Islet precursor cell (in vitro differentiated cells): Measurements from ENCODE around the gene GIT1.

Source experiments
- DNase-seq: peaks from one replicate; pipeline ENCODE4 v3.0.0-alpha.2; 2018

Gene GIT1

GRCh38 chr17:29589524-29590410, at the start of gene GIT1:
Gene GIT1, minus strand, starts transcription at chr17:29589648. Its CDS starts 270 bp downstream, at chr17:29589378.
- peak; percentile 92 for DNase-seq

GRCh38 chr17:29633886-29634285, 44.4 kb upstream of the GIT1 start:
- DNase-seq, result no peak

- DNase-seq, result no peak
Observed at GRCh38 chr17:29630630-29631193, 41.3 kb upstream of the GIT1 start.

GRCh38 chr17:29629839-29630238, 40.4 kb upstream of the GIT1 start:
- no peak for DNase-seq

- DNase-seq, result no peak
Observed at GRCh38 chr17:29628644-29629043, 39.2 kb upstream of the GIT1 start.

- no peak for DNase-seq
Observed at GRCh38 chr17:29627951-29628350, 38.5 kb upstream of the GIT1 start.

- DNase-seq, result no peak
Observed at GRCh38 chr17:29625037-29625750, 35.7 kb upstream of the GIT1 start.

GRCh38 chr17:29624586-29624985, 35.1 kb upstream of the GIT1 start:
- DNase-seq, result no peak

- DNase-seq, result no peak
Observed at GRCh38 chr17:29623283-29623647, 33.8 kb upstream of the GIT1 start.

- peak; percentile 91 for DNase-seq
Observed at GRCh38 chr17:29622337-29623282, 33.2 kb upstream of the GIT1 start, which contains the start of gene CORO6. Gene CORO6, minus strand, starts transcription at chr17:29622912. Its CDS starts 1,491 bp downstream, at chr17:29621421.

- no peak for DNase-seq
Observed at GRCh38 chr17:29621751-29622194, 32.3 kb upstream of the GIT1 start.

- no peak for DNase-seq
Observed at GRCh38 chr17:29620779-29621500, 31.5 kb upstream of the GIT1 start.

GRCh38 chr17:29620271-29620670, 30.8 kb upstream of the GIT1 start:
- peak; percentile 92 for DNase-seq

GRCh38 chr17:29619251-29619650, 29.8 kb upstream of the GIT1 start:
- peak; percentile 63 for DNase-seq

- DNase-seq, result no peak
Observed at GRCh38 chr17:29618272-29619065, 29.0 kb upstream of the GIT1 start.

GRCh38 chr17:29617481-29618271, 28.2 kb upstream of the GIT1 start:
- peak; percentile 93 for DNase-seq

GRCh38 chr17:29617125-29617480, 27.7 kb upstream of the GIT1 start:
- peak; percentile 95 for DNase-seq

GRCh38 chr17:29616300-29617048, 27.0 kb upstream of the GIT1 start:
- DNase-seq, result no peak
